Head of caudate nucleus (tissue), 42 donors: ENCODE measurements around the gene OR13C4.
"Not testable (repeated sequence)": the region's sequence is repeated elsewhere in the genome, so short reads cannot be mapped to it uniquely, and the experiment has no call there.

Source experiments
- DNase-seq, 42 donors: peaks; one replicate each; pipeline versions ENCODE4 v3.0.0 to v3.0.0-alpha.2; 2020 to 2021; ENCODE audit warnings: mixed read lengths in 7 of 42
- intact Hi-C: fragments of 100-400 bp; cut with DNase I; formaldehyde crosslinking; loops from one replicate; pipeline ENCODE4 v1.15.0; 2022

OR13C4 gene

DNA sequence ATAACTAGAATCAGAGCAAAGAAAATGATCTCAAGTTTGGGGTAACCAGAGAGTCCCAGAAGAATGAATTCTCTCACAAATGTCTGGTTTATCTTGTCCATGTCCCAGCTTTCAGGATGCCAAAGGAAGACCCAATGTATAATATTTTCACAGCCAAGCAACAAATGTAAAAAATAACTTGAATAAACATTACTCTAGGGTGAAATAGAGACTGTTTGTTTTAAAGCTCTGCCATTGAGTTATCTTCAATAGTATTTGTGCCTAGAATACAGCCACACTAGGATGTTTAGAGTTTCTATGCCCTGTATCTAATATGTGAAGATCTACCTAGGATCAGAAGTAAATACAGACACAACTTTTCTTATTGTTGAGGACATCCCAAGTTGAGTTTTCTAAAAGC is at the start of gene OR13C4:
TSS of gene OR13C4 (minus strand) at position 101 of the 400 bp plus-strand sequence. CDS start at position 101, 0 bp downstream.
- intact Hi-C loops, result no loop called here
- no peak for DNase-seq

DNA sequence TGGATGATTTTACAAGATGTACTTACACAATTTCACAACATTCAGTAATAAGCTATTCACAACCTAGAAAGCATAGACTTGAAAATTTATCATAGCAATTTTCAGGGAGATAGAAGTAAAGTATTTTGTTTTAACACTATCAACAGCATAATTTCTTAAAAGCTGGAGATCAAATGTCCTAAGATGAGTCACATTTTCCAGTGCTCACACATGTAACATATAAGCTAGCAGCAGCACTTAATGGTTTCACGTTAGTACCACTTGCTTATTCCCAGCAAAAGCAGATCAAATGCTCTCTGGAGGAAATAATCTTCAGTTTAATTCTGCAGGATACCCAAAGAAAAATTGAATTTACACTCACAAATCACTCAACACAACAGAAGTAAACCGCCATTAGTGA is 48.4 kb upstream of the OR13C4 start:
- intact Hi-C loops, result no loop called here
- DNase-seq, result no peak

DNA sequence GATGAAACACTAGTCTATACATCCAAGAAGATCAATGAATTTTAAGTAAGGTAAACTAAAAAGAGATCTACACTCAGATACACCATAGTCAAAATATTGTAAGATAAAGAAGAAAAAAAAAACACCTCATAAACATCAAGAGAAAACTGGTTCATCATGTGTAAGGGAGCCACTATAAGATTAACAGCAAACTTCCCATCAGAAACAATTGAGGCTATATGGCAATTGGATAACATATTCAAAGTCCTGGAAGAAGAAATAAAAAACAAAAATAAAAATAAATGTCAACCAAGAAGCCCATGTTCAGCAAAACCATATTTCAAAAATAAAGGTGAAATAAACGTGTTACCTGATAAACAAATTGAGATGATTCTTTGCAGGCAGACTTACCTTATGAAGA is 45.6 kb upstream of the OR13C4 start:
- intact Hi-C loops, result no loop called here
- DNase-seq, result no peak

DNA sequence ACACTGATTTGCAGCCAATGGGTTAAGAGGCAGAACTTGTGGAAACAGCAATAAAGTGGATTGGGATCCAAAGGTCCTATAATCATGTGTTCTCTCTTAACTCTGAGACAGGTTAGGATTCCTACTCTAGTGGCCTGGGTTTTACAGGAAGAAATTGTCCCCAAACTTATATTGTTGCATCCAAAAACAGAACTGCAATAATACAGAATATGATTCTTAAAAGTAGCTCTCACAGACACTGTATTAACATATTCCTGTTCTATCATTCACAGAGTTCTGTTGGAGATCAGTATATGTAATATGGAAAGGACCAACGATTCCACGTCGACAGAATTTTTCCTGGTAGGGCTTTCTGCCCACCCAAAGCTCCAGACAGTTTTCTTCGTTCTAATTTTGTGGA is 41.9 kb upstream of the OR13C4 start, which contains the start of gene OR13C8:
TSS of gene OR13C8 (plus strand) at position 301 of the 400 bp plus-strand sequence. CDS start at position 301, 0 bp downstream.
- intact Hi-C loops, result no loop called here
- DNase-seq, result no peak

DNA sequence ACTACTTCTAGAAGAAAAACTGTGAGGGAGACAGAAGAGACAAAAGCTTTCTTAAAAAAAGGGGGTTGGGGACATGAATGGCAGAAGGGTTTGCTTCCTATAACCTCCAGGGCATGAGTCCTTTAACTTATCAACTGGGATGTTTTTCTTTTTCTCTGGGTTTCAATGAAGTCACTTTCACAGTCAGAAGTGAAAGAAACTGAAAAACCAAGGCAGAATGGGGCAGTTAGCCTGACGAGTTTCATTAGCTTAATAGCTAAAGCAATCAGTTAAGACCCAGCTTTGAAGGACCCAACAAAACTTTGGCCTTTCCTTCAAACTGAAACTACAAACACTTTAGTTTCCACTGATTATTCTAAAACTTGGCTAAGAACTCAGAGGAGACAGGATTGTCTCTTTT is 37.3 kb upstream of the OR13C4 start:
- DNase-seq, result no peak
- intact Hi-C loops, result no loop called here

DNA sequence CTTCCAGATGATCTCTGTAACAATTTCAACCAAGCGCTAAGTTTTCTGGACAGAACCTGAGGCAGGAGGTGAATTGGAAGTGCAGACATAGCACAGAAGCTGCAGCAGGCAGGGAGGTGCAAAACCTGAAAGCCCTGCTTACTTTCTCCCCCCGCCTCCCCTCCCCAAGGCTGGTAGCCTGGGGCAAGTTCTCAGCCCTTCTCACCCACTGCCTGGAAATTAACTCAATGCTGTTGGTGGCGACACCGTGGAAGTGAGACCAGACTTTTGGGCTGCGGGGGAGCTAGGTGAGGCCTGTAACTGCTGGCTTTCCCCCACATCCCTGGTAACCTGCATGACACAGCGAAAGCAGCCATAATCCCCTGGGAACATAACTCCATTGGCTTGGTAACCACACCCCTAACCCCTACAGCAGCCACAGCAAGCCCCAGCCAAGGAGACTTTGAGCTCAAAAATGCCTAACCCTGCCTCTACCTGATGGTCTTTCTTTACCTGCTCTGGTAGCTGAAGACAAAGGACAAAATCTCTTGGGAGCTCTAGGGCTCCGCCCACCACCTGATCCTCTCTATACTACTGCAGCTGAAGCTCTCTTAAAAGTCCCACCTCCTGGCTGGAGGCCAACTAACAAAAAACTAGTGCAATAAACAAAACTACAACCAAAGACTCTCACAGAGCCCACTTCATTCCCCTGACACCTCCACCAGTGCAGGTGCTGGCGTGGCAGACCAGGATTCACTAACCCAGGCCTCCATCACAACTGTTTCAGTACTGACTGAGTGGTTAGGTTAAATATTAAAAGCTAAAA is 30.0 kb upstream of the OR13C4 start:
- intact Hi-C loops, result no loop called here
- no peak for DNase-seq

DNA sequence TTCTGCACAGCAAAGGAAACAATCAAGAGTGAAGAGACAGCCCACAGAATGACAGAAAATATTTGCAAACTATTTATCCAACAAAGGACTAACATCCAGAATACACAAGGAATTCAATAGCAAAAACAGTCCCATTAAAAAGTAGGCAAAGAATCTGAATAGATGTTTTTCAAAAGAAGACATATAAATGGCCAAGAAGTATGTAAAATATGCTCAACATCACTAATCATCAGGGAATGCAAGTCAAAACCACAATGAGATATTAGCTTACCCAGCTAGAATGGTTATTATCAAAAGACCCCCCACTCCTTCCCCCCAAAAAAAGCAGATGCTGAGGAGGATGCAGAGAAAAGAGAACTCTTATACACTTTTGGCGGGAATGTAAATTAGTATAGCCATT is 28.5 kb upstream of the OR13C4 start:
- intact Hi-C loops, result no loop called here
- DNase-seq, result no peak

DNA sequence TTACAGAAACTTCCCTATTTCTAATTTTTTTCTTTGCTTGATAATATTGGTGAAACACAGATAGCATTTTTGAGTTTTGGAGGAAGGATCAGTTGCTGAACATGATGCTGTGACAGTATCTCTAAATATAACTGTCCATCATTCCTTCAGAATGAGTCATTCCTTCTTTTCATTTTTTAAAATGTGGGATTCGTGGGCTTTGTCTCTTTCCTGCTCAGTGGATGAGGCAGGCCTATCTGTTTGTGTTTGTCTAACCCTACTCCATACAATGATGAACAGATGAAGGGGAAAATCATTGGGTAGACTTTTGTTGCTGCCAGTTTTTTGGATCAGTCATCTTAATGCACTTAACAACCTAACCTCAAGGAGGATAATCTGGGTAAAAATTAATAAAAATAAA is 26.3 kb upstream of the OR13C4 start:
- no peak for DNase-seq
- intact Hi-C loops, result no loop called here

DNA sequence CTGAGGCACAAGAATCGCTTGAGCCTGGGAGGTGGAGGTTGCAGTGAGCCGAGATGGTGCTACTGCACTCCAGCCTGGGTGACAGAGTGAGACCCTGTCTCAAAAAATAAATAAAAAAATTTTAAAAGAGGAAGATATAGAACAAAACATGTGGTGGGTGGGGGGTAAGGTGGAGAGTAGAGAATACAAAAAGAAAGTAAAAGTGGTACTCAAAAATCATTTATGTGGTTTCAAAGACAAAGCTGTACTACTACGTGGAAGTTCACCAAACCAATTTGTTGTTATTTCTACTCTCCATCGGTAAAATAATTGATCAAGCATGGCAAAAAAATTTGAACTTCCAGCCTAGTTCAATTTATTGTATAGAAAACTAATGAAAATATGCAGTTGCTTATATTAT is 17.6 kb upstream of the OR13C4 start:
- DNase-seq, result no peak
- intact Hi-C loops, result no loop called here

DNA sequence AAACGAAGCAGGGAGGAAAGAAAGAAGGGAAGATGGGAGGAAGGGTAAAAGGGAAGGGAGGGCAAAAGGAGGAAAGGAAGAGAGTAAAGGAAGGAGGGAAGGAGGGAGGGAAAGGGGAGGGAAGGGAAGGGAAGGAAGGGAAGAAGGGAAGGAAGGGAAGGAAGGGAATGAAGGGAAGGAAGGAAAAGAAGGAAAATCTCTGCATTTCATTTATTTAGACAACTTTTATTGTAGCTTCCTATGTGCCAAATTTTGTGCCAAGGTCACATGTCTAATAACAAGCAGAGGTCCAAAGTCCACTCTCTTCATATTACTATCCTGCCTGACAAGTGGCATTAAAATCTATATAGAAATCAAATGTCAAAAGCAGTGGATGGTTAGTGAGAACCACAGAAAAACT is 12.3 kb upstream of the OR13C4 start:
- DNase-seq, result no peak
- intact Hi-C loops, result no loop called here

DNA sequence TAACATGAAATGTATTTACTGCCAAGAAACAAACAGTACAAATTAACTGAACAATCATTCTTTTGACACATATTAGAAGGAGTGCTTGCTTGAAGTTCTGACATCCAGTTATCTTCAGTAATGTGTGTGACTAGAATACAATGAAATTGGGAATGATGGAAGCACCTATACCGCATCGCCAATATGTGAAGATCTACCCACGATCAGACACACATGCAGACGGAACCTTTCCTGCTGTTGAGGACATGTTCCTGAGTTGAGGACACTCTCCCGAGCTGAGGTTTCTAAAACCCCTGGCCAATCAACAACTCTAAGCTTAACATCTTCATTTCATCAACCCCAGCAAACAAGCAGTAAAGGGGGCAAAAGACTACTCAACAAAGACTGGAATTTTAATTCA is 9.7 kb upstream of the OR13C4 start, which contains the start of gene OR13C3:
TSS of gene OR13C3 (minus strand) at position 101 of the 400 bp plus-strand sequence. CDS start 133 bp downstream, outside the sequence.
- DNase-seq, result no peak
- intact Hi-C loops, result no loop called here

DNA sequence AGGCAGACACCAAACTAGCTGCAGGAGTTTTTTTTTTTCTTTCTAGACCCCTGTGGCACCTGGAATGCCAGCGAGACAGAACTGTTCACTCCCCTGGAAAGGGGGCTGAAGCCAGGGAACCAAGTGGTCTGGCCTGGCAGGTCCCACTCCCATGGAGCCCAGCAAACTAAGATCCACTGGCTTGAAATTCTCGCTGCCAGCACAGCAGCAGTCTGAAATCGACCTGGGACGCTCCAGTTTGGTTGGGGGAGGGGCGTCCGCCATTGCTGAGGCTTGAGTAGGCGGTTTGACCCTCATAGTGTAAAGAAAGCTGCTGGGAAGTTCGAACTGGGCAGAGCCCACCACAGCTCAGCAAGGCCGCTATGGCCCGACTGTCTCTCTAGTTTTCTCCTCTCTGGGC is 6.8 kb downstream of the OR13C4 start:
- not testable (repeated sequence) for DNase-seq

DNA sequence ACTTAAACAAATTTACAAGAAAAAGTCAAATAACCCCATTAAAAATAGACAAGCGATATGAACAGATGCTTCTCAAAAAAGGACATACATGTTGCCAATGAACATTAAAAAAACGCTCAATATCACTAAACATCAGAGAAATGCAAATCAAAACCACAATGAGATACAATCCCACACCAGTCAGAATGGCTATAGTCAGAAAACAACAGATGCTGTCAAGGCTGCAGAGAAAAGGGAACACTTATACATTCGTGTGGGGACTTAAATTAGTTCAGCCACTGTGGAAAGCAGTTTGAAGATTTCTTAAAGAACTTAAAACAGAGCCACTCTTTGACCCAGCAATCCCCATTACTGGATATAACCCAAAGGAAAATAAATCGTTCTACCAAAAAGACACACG is 12.1 kb downstream of the OR13C4 start:
- DNase-seq, result no peak
- intact Hi-C loops, result no loop called here

More for the DNA sequence above, 6.8 kb downstream of the OR13C4 start:
- intact Hi-C loops, result not testable (repeated sequence)

DNA sequence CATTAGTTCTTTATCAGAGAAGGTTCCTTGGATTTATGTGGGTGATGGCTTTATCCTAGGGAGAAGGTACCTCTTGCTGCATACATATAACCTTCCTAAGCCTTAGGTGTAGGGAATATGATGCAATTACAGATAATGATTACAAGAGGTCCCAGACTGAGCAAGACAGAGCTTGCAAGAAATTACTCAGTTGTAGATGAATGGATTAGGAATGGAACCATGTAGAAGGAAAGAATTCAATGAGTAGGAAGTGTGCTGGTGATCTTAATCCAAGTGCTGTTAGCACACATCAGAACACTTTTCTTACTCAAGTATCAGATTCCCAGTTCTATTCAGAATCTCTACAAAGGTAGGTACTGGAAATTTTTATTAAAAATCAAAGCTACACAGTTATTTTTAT is 20.4 kb downstream of the OR13C4 start:
- DNase-seq, result no peak
- intact Hi-C loops, result no loop called here

DNA sequence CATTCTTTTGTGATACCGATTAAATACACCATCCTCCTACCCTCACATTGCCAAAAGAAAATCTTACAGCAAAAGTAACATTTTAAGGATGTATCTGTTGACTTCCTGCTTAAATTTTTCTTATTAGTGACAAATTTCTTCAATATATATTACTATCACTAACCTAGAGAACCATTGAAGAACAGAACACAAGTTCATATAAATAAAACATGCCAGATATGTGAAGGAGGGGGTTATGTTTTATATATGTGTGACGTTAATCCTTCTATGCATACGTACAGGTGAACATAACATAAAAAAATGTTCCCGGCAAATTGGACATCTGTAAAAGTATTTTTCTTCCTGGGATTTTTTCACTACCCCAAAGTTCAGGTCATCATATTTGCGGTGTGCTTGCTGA is 23.0 kb downstream of the OR13C4 start, which contains the start of gene OR13F1:
TSS of gene OR13F1 (plus strand) at position 301 of the 400 bp plus-strand sequence. CDS start at position 301, 0 bp downstream.
- intact Hi-C loops, result no loop called here
- DNase-seq, result no peak

DNA sequence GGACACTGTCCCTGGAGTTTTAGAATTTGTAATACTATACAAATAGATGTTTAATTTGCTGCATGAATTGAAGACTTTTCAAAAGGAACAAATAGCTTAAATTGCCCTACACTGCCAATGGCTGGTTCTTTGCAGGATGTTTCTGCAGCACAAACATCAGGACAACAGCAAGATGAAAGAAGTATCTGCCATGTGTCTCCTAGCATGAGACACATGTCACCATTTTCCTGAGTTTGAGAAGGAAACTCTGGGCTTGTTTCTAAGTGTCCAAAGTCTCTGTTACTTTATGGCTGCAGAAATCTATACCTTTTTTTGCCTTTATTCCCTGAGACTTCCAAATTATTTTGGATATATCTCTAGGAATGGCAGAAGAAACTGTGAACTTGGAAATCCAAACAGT is 23.6 kb downstream of the OR13C4 start:
- intact Hi-C loops, result no loop called here
- DNase-seq, result no peak

DNA sequence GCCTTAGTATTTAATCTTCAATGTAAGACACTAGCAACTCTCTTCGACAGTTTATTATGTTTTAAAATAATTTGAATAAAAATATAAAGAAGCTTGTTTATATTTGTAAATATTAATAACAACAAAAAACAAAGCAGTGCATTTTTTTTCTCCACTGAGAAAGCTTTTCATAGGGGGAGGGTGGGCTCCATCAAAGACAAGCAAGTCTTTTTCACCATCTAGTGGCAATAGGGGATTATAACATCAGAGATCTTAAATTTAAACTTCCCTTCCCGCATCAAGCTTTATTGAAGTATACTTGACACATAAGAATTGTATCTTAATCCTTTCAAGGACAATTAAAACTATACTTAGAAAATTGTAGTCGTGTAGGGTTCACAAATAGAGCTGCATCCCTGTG is 32.2 kb downstream of the OR13C4 start:
- DNase-seq, result no peak
- intact Hi-C loops, result no loop called here

DNA sequence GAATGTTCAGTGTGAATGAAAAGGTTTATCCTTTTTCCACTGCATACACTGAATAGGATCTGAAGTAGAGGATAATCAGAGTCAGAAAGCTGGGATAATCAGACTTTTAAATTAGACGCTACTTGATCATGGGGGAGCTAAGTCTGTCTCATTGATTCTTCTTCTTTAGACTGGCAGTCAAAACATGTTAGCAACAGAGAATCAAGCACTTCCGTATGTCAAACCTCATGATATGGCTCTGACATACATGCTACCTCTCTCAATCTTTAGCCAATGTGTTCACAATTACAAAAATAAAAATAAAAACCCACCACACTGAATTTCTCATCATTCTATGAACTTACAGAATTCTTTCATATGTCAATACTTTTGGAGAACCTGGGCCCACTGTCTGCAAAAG is 42.0 kb downstream of the OR13C4 start:
- intact Hi-C loops, result no loop called here
- no peak for DNase-seq

DNA sequence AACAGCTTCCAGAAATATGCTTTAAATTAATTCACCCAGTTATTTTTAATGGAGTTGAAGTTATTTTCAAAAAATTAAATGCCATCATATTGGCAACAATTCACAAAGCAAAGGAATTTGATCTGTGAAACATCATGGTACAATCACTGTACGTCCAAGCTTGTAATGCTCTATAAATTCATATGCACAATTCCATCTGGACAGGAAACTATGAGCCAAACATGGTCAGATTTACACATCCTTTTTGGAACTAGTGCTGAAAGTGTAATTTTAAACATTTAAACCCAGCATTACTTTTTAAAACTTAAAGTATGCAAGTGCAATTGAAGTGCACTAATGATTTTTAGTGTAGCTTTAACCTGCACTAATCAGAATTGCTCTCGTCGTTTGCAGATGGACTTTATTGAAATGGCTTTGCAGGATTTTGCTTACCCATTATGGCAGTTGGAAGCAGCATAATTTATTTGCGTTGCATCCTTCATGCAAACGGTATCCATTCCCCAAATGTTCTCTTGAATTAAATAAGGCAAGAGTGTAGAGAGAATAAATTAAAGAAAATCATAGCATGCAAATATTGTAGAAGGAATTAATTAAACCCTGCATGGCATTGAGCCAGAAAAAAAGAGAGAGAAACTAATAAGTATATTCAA is 44.0 kb downstream of the OR13C4 start:
- intact Hi-C loops, result no loop called here
- no peak for DNase-seq
